HG03439 (cell line): ENCODE data around the gene ZNF423.
A peak's percentile ranks its signal among the peaks of the same experiment; 100 is the strongest.

ENCODE experiments used
- ATAC-seq: cut with Tn5 transposase; IDR thresholded peaks from one replicate; pipeline ENCODE4 v1.9.1; 2021; ENCODE audit warnings: mild to moderate bottlenecking, moderate library complexity; ENCODE audit not compliant: unreplicated experiment

Gene ZNF423

GRCh38 chr16:49610983-49611382 lies 244.9 kb downstream of the ZNF423 start:
- no peak for ATAC-seq

GRCh38 chr16:49608779-49609178 lies 247.1 kb downstream of the ZNF423 start:
- no peak for ATAC-seq

GRCh38 chr16:49608098-49608497 lies 247.8 kb downstream of the ZNF423 start:
- ATAC-seq = no peak

- ATAC-seq = no peak
Observed at GRCh38 chr16:49605536-49606254, 250.2 kb downstream of the ZNF423 start.

- ATAC-seq = no peak
Observed at GRCh38 chr16:49604602-49605001, 251.3 kb downstream of the ZNF423 start.

- no peak for ATAC-seq
Observed at GRCh38 chr16:49603956-49604355, 252.0 kb downstream of the ZNF423 start.

GRCh38 chr16:49602976-49603310 lies 253.0 kb downstream of the ZNF423 start:
- ATAC-seq = no peak

- ATAC-seq = no peak
Observed at GRCh38 chr16:49602201-49602975, 253.5 kb downstream of the ZNF423 start.

- no peak for ATAC-seq
Observed at GRCh38 chr16:49601576-49601975, 254.3 kb downstream of the ZNF423 start.

GRCh38 chr16:49600976-49601375 lies 254.9 kb downstream of the ZNF423 start:
- no peak for ATAC-seq

GRCh38 chr16:49600536-49600935 lies 255.4 kb downstream of the ZNF423 start:
- no peak for ATAC-seq

- no peak for ATAC-seq
Observed at GRCh38 chr16:49599704-49600103, 256.2 kb downstream of the ZNF423 start.

GRCh38 chr16:49599281-49599680 lies 256.6 kb downstream of the ZNF423 start:
- ATAC-seq = no peak

- peak; percentile 69 for ATAC-seq
Observed at GRCh38 chr16:49598383-49599170, 257.3 kb downstream of the ZNF423 start.

GRCh38 chr16:49597796-49598195 lies 258.1 kb downstream of the ZNF423 start:
- ATAC-seq = no peak

- no peak for ATAC-seq
Observed at GRCh38 chr16:49596648-49597291, 259.1 kb downstream of the ZNF423 start.

- no peak for ATAC-seq
Observed at GRCh38 chr16:49596068-49596467, 259.8 kb downstream of the ZNF423 start.

- no peak for ATAC-seq
Observed at GRCh38 chr16:49594685-49595498, 261.0 kb downstream of the ZNF423 start.

GRCh38 chr16:49594153-49594552 lies 261.8 kb downstream of the ZNF423 start:
- ATAC-seq = no peak

- no peak for ATAC-seq
Observed at GRCh38 chr16:49593424-49594040, 262.4 kb downstream of the ZNF423 start.
